IPS-20b (cell line): Measurements from ENCODE around the gene STAT6.

Experiments used
- H3K27ac ChIP-seq: one replicate; pipeline ENCODE4 v1.5.1; 2013; ENCODE audit warnings: low read length
- H3K27me3 ChIP-seq: 2 replicates; pipeline ENCODE4 v1.6.1; 2013; ENCODE audit warnings: mild to moderate bottlenecking, low read length, inconsistent platforms; ENCODE audit not compliant: insufficient read depth
- H3K36me3 ChIP-seq: 2 replicates; pipeline ENCODE4 v1.6.1; 2013; ENCODE audit warnings: low read depth, mild to moderate bottlenecking, inconsistent platforms, low read length, moderate library complexity; ENCODE audit not compliant: insufficient read depth
- H3K4me1 ChIP-seq: 2 replicates; pipeline ENCODE4 v1.6.1; 2013; ENCODE audit warnings: mild to moderate bottlenecking, control low read depth, inconsistent platforms, low read length, moderate library complexity; ENCODE audit not compliant: insufficient read depth
- H3K4me3 ChIP-seq: 2 replicates; pipeline ENCODE4 v1.5.1; 2013; ENCODE audit warnings: mild to moderate bottlenecking, low read length, inconsistent platforms
- H3K9ac ChIP-seq: 2 replicates; pipeline ENCODE4 v1.6.1; 2013; ENCODE audit warnings: low read depth, mild to moderate bottlenecking, inconsistent platforms, low read length, moderate library complexity
- H3K9me3 ChIP-seq: 2 replicates; pipeline ENCODE4 v1.6.1; 2013; ENCODE audit warnings: mild to moderate bottlenecking, low read depth, low read length, inconsistent platforms; ENCODE audit not compliant: insufficient read depth

STAT6 gene

DNA sequence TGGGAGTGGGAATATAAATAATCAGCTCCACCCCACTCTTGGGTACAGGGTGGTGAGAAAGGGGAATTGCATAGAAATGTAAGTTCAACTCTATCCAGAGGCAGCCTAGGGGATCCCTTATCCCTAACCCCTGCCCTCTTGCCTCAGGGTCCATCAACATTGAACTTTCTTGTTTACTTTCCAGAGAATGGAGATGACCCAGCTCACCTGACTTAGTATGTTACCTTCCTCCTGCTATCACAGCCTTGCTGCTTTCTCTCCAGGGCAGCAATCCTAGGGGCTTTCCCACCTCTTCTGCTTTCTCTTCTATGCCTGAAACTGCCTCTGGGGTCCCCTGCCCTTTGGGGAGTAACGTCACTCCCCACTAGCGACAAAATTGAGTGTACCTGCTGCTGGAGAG, 19.8 kb upstream of the STAT6 start:
- Histone ChIP-seq H3K4me3 (peak overlapping the region; percentile 94), H3K27me3 (peaks cover 7% of the 10 kb centered on the region; the same call in 1 of the 2 replicates), H3K36me3 (peaks cover 5% of the 10 kb centered on the region; the same call in 1 of the 2 replicates), H3K9me3 (no peaks in the 10 kb centered on the region), H3K9ac (peak overlapping the region; percentile 96; the same call in 1 of the 2 replicates), H3K4me1 (peaks cover 57% of the 10 kb centered on the region), H3K27ac (no peak overlapping the region)

- Histone ChIP-seq H3K4me3 (peak overlapping the region; percentile 94), H3K4me1 (peaks cover 47% of the 10 kb centered on the region), H3K9me3 (no peaks in the 10 kb centered on the region), H3K27me3 (peaks cover 7% of the 10 kb centered on the region; the same call in 1 of the 2 replicates), H3K36me3 (peaks cover 5% of the 10 kb centered on the region; the same call in 1 of the 2 replicates), H3K27ac (peak overlapping the region; percentile 71), H3K9ac (peak overlapping the region; percentile 96; the same call in 1 of the 2 replicates)
These were observed 18.7 kb upstream of the STAT6 start for GRCh38 chr12:57129889-57130288.

DNA sequence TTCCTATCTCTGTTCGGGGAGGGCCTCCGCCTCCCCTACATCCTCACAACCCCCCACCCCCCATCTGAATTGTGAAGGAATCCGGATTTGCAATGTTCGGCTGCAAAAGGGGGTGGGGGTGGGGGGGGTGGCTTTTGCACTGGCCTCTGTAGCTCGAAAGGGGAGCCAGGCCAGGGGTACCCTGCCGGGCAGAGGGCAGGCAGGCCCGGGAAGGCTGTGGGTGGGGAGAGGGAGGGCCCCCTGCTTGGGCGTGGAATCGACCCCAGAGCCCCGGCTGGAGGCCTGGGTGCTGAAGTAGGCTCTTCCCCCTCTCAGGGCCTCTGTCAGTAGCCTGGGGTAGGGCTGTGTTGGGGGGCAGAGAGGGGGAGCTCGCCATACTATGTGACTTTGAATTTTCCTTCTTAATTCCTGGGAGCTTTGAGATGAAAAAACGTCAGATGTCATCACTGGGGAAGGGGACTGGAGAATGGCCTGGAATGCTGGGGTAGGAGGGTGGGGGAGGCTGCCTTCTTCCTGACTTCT, 18.2 kb upstream of the STAT6 start:
- peaks cover 5% of the 10 kb centered on the region; the same call in 1 of the 2 replicates for H3K36me3 ChIP-seq
- peaks cover 46% of the 10 kb centered on the region for H3K4me1 ChIP-seq
- H3K4me3 ChIP-seq: peak overlapping the region; percentile 94
- H3K27ac ChIP-seq: peak overlapping the region; percentile 71
- H3K27me3 ChIP-seq: peaks cover 7% of the 10 kb centered on the region; the same call in 1 of the 2 replicates
- H3K9me3 ChIP-seq: no peaks in the 10 kb centered on the region
- peak overlapping the region; percentile 96; the same call in 1 of the 2 replicates for H3K9ac ChIP-seq

GRCh38 chr12:57128519-57129247, 17.5 kb upstream of the STAT6 start:
- peaks cover 39% of the 10 kb centered on the region for H3K4me1 ChIP-seq
- H3K4me3 ChIP-seq: peak overlapping the region; percentile 94
- peaks cover 5% of the 10 kb centered on the region; the same call in 1 of the 2 replicates for H3K36me3 ChIP-seq
- H3K27me3 ChIP-seq: peaks cover 7% of the 10 kb centered on the region; the same call in 1 of the 2 replicates
- H3K9ac ChIP-seq: peak overlapping the region; percentile 96; the same call in 1 of the 2 replicates
- H3K27ac ChIP-seq: peak overlapping the region; percentile 71
- no peaks in the 10 kb centered on the region for H3K9me3 ChIP-seq

DNA sequence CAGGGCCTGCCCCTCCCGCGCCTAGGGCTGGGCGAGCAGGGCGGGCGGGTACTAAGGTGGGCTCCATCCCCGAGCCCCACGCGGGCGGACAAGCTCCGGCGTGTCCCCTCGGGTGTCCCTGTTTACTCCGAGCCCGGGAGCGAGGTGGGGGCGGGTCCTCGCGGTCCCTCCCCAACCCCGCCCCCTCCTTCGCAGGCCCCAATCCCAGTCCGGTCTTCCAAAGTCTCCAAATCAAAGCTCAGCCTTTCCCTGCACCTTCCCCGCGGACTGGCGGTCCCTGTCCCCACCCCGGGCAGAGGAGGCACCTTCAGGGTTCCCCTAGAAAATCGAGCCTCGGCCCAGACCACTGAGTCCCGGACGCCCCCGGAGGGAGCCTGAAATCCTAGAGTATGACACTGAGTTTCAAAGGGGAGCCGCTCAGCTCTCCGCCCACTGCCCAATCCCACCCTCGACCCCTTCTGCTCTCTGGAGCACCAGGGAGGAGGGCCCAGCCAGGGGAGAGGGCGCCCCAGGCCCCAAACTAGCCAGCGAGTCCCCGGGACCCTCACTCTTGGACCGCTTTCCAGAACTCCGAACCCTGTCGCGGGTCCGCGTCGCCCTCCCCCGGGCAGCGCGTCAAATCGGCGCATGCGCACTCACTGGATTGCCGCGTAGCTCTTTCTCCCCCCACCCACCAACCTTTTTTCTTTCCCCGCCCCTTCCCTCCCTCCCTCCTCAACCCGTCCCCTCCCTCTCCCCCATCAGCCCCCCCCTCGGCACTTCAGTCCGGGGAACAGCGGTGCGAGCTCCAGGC, 16.8 kb upstream of the STAT6 start, which contains the start of gene LRP1:
Gene LRP1 (plus strand): TSS at position 758 of the 793 bp plus-strand sequence. CDS start 482 bp downstream, outside the sequence.
- Histone ChIP-seq H3K4me1 (peaks cover 34% of the 10 kb centered on the region), H3K27me3 (peaks cover 7% of the 10 kb centered on the region; the same call in 1 of the 2 replicates), H3K4me3 (peak within 1 kb of the TSS; percentile 94), H3K9me3 (no peaks in the 10 kb centered on the region), H3K36me3 (peaks cover 5% of the 10 kb centered on the region; the same call in 1 of the 2 replicates), H3K9ac (peak within 1 kb of the TSS; percentile 96; the same call in 1 of the 2 replicates), H3K27ac (peak within 1 kb of the TSS; percentile 80)

DNA sequence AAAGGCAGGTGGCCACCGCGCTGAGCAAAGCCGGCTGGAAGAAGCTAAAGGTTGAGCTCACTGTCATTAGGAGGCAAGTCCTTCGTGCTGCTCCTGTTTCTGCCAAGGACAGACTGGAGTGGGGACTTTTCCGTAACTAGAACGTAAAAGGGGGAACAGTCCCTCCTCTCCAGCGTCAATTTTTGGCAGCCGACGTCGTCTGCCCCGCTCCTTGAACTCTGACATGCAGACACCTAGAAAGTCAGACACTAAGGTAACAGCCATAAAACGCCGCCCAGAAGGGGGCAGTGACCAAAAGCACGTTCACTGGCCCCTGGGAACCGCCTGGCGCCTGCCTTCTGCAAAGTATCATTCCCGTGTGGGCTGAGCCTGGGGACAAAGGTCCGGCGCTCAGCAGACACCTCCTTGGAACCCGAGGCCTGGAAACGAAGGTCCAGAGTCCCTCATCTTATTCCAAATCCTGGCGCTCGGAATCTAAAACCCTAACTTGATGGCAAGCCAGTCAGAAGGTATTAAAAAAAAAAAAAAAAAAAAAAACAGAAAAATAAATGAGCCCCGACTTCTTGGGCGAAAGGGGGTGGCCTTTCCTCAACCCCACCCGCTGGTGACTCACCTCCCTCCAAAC, 16.1 kb upstream of the STAT6 start:
- Histone ChIP-seq H3K9ac (peak overlapping the region; percentile 88; the same call in 1 of the 2 replicates), H3K27ac (no peak overlapping the region), H3K4me3 (peak overlapping the region; percentile 94), H3K9me3 (no peaks in the 10 kb centered on the region), H3K36me3 (peaks cover 5% of the 10 kb centered on the region; the same call in 1 of the 2 replicates), H3K27me3 (peaks cover 7% of the 10 kb centered on the region; the same call in 1 of the 2 replicates), H3K4me1 (peaks cover 27% of the 10 kb centered on the region)

DNA sequence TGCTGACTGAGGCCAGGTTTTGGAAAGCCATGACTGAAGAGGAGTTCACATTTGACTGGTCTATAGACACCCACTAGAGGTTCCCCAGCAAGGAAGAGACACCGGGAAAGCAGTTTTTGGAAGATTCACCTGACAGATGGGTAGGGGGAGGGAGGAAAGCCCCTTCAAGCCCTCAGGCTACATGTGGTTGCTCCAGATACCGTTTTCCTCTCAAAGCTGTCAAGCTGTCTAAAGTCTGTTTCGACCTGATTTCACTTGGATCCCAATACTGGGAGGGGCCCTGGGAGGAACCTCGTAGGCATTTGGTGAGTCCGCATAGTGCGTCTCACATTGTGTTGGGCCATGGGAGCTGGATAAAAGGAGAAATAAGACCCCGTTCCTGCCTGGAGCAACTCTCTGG, 15.4 kb upstream of the STAT6 start:
- Histone ChIP-seq H3K9ac (peak overlapping the region; percentile 88; the same call in 1 of the 2 replicates), H3K4me1 (peaks cover 20% of the 10 kb centered on the region), H3K36me3 (no peaks in the 10 kb centered on the region), H3K4me3 (peak overlapping the region; percentile 94; the same call in 1 of the 2 replicates), H3K9me3 (no peaks in the 10 kb centered on the region), H3K27me3 (peaks cover 7% of the 10 kb centered on the region; the same call in 1 of the 2 replicates), H3K27ac (no peak overlapping the region)

- H3K9me3 ChIP-seq: no peaks in the 10 kb centered on the region
- no peak overlapping the region for H3K4me3 ChIP-seq
- H3K27me3 ChIP-seq: peaks cover 7% of the 10 kb centered on the region; the same call in 1 of the 2 replicates
- H3K27ac ChIP-seq: no peak overlapping the region
- H3K9ac ChIP-seq: no peak overlapping the region
- H3K36me3 ChIP-seq: no peaks in the 10 kb centered on the region
- H3K4me1 ChIP-seq: peaks cover 15% of the 10 kb centered on the region
These were observed 14.9 kb upstream of the STAT6 start for GRCh38 chr12:57126061-57126460.

GRCh38 chr12:57124261-57124877, 13.2 kb upstream of the STAT6 start:
- H3K36me3 ChIP-seq: no peaks in the 10 kb centered on the region
- peaks cover 7% of the 10 kb centered on the region; the same call in 1 of the 2 replicates for H3K27me3 ChIP-seq
- no peaks in the 10 kb centered on the region for H3K4me1 ChIP-seq
- H3K4me3 ChIP-seq: no peak overlapping the region
- H3K9me3 ChIP-seq: no peaks in the 10 kb centered on the region
- no peak overlapping the region for H3K9ac ChIP-seq
- no peak overlapping the region for H3K27ac ChIP-seq

DNA sequence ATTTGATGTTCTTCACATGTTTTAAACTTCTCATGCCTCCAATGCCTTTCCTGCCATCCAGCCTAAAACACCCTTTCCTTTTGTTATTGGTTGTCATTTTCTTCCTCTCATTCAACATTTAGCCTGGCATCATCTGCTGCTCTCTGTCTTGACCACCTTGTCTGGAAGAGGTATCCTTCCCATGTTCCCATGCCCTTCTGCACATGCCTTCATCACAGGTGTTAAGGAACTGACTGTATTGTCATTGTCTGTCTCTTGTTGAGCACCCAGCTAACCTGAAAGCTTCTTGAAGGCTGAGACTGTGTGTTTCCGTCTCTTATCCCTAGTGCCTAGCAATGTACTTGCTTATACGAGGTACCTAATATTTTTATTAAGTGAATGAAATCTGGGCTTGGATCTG, 12.7 kb upstream of the STAT6 start:
- H3K27me3 ChIP-seq: peaks cover 7% of the 10 kb centered on the region; the same call in 1 of the 2 replicates
- H3K9ac ChIP-seq: no peak overlapping the region
- no peaks in the 10 kb centered on the region for H3K9me3 ChIP-seq
- H3K27ac ChIP-seq: no peak overlapping the region
- H3K4me3 ChIP-seq: no peak overlapping the region
- H3K36me3 ChIP-seq: no peaks in the 10 kb centered on the region
- no peaks in the 10 kb centered on the region for H3K4me1 ChIP-seq
